HUES64 (cell line): Measurements from ENCODE around the gene DHRS3.

ENCODE experiments used
- H3K27ac ChIP-seq: 2 replicates; pipeline ENCODE4 v1.7.0; 2013; ENCODE audit warnings: low read depth, low read length, inconsistent platforms
- H3K27me3 ChIP-seq: 2 replicates; pipeline ENCODE4 v1.6.1; 2013; ENCODE audit warnings: mild to moderate bottlenecking, low read length; ENCODE audit not compliant: insufficient read depth
- H3K36me3 ChIP-seq: 2 replicates; pipeline ENCODE4 v1.6.1; 2013; ENCODE audit warnings: mild to moderate bottlenecking, low read length; ENCODE audit not compliant: insufficient read depth
- H3K4me1 ChIP-seq: 2 replicates; pipeline ENCODE4 v1.6.1; 2013; ENCODE audit warnings: mild to moderate bottlenecking, low read length, moderate library complexity; ENCODE audit not compliant: insufficient read depth
- H3K4me3 ChIP-seq: 2 replicates; pipeline ENCODE4 v1.5.1; 2013; ENCODE audit warnings: mild to moderate bottlenecking, low read length, moderate library complexity
- H3K9ac ChIP-seq: 2 replicates; pipeline ENCODE4 v1.6.1; 2013; ENCODE audit warnings: mild to moderate bottlenecking, low read depth, low read length
- H3K9me3 ChIP-seq: 2 replicates; pipeline ENCODE4 v1.6.1; 2013; ENCODE audit warnings: low read depth, low read length; ENCODE audit not compliant: insufficient read depth
- WGBS: fragments of 150-250, 120-280 bp; methylation state at CpG from one replicate; pipeline ENCODE4 v1.1.7; 2013; ENCODE audit warnings: missing lambda C conversion rate; 5-methylcytosine and 5-hydroxymethylcytosine counted together

The DHRS3 gene

DNA sequence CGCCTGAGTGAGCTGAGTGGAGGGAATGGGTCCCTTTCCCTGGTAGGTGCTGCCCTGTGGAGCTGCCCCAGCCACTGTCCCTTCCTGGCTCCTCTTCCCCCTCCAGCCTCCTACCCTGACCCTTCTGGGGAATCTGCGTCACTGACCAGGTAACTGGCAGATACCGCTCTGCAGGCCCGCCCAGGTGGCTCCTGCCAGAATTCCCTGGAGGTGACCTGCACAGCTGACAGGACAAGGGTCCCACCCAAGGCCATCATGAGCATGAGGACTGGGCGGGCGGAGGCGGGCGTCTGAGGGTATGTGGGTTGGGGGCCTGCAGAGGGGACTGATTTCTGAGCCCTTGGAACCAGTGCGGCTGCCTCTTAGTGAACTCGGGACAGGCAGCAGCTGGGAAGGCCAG, 32.5 kb downstream of the DHRS3 start:
- 96% methylated on average over 10 of the region's 10 CpGs for WGBS
- H3K4me3 ChIP-seq: no peak overlapping the region

DNA sequence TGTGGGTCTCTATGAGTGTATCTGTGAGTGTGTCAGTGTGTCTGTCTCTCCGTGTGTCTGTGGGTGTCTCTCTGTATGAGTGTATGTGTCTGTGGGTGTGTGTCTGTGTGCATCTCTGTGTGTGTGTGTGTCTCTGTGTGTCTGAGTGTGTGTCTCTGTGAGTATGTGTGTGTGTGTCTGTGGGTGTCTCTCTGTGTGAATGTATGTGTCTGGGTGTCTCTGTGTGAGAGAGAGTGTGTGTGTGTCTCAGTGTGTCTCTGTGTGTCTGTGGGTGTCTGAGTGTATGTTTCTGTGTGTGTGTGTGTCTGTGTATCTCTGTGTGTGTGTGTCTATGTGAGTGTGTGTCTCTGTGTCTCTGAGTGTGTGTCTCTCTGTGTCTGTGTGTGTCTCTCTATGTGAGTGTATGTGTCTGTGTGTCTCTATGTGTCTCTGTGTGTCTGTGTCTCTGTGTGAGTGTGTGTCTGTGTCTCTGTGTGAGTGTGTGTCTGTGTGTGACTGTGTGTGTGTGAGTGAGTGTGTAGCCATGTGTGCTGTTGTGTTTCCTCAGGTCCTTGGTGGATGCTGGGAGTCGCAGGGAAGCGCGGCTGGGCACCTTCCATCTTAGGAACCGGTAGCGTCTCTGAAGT, 33.0 kb downstream of the DHRS3 start:
- Histone ChIP-seq H3K4me3 (no peak overlapping the region), H3K4me1 (no peaks in the 10 kb centered on the region), H3K9ac (no peak overlapping the region), H3K27me3 (no peaks in the 10 kb centered on the region), H3K36me3 (peaks cover 10% of the 10 kb centered on the region; the same call in 1 of the 2 replicates), H3K27ac (no peak overlapping the region), H3K9me3 (no peaks in the 10 kb centered on the region)
- WGBS: 94% methylated on average over 5 of the region's 6 CpGs

More for the DNA sequence above, 32.5 kb downstream of the DHRS3 start:
- Histone ChIP-seq H3K9ac (no peak overlapping the region), H3K27ac (no peak overlapping the region), H3K9me3 (no peaks in the 10 kb centered on the region), H3K27me3 (no peaks in the 10 kb centered on the region), H3K36me3 (peaks cover 5% of the 10 kb centered on the region; the same call in 1 of the 2 replicates), H3K4me1 (no peaks in the 10 kb centered on the region)

DNA sequence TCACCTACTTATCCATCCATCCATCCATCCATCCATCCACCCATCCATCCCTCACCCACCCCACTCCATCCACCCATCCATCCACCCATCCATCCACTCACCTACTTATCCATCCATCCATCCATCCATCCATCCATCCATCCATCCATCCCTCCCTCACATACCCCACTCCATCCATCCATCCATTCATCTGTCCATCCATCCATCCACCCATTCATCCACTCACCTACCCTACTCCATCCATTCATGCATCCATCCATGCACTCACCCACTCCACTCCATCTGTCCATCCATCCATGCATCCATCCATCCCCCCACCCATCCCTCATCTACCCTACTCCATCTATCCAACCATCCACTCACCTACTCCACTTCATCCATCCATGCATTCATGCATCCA, 34.5 kb downstream of the DHRS3 start:
- H3K4me3 ChIP-seq: no peak overlapping the region
- H3K27me3 ChIP-seq: no peaks in the 10 kb centered on the region
- no peak overlapping the region for H3K9ac ChIP-seq
- H3K4me1 ChIP-seq: no peaks in the 10 kb centered on the region
- H3K9me3 ChIP-seq: no peaks in the 10 kb centered on the region
- H3K27ac ChIP-seq: no peak overlapping the region
- peaks cover 23% of the 10 kb centered on the region; the same call in 1 of the 2 replicates for H3K36me3 ChIP-seq

DNA sequence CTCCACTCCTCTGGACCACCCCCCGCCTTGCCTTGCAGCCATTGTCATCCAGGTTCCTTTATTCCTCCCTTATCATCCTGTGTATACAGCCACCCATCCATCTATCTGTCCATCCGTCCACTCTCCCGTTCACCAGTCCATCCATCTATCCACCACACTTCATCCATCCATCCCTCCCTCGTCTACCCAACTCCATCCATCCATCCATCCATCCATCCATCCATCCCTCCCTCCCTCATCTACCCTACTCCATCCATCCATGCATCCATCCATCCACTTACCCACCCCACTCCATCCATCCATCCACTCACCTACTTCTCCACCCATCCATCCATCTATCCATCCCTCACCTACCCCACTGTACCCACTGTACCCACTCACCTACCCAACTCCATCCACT, 35.4 kb downstream of the DHRS3 start:
- H3K9me3 ChIP-seq: no peaks in the 10 kb centered on the region
- H3K4me3 ChIP-seq: no peak overlapping the region
- peaks cover 31% of the 10 kb centered on the region; the same call in 1 of the 2 replicates for H3K36me3 ChIP-seq
- H3K9ac ChIP-seq: no peak overlapping the region
- H3K27ac ChIP-seq: no peak overlapping the region
- H3K4me1 ChIP-seq: no peaks in the 10 kb centered on the region
- no peaks in the 10 kb centered on the region for H3K27me3 ChIP-seq
- 94% methylated on average over 4 of the region's 4 CpGs for WGBS

DNA sequence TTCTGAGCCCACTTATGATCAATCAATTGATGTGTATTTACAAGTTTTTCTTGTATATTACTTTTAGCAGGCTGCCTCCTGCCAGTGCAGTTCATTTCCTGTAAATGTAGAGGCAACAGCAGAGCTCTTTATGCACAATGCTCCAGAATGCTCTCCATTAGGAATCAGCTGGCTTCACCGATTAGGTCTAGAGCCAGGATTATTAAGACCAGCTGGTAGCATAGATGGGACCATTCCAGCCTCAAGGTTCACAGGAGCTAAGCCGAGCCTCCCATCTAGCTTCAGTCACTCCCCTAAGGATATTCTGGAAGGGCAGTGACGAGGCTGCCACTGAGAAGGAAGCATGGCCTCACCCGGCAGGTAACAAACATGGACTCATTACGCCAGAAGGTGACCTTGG, 36.8 kb downstream of the DHRS3 start:
- 93% methylated on average over 5 of the region's 5 CpGs for WGBS
- no peaks in the 10 kb centered on the region for H3K9me3 ChIP-seq
- no peaks in the 10 kb centered on the region for H3K27me3 ChIP-seq
- H3K9ac ChIP-seq: no peak overlapping the region
- no peak overlapping the region for H3K4me3 ChIP-seq
- H3K4me1 ChIP-seq: no peaks in the 10 kb centered on the region
- peaks cover 35% of the 10 kb centered on the region; the same call in 1 of the 2 replicates for H3K36me3 ChIP-seq
- H3K27ac ChIP-seq: no peak overlapping the region

DNA sequence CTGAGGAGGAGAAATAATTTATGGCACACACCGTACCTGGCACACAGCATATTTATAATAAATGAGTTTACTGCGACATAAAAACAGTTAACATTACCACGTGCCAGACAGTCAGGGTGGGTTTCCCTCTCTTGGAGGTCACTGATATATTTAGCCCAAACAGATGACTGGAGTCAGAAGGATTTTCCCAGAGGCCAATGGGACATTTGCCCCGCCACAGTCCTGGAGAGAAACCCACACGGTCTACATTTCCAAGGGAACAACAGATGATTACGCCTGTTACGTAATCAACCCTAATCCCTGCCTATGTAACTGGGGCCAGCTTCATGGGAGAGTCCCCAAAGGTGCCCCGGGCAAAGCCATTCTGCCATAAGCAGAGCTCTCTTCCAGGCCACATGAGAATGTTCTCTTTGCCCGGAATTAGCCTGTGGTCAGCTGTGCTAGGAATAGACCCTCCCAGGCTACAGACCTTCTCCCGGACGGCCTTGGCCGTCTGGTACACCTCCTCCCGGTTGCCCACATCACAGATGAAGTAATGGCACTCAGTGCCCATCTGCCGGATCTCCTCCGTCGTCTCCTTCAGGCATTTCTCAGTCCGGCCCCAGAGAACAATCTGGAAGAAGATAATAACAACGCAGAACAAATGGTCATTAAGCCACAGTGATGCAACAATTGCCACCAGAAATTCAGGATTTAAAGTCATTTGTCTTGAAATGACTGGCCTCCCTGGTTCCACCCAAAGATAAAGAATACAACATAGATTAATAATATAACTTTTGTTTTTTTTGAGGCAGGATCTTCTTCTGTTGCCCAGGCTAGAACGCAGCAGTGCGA, 37.7 kb downstream of the DHRS3 start:
- Histone ChIP-seq H3K27me3 (no peaks in the 10 kb centered on the region), H3K36me3 (peaks cover 35% of the 10 kb centered on the region; the same call in 1 of the 2 replicates), H3K4me3 (no peak overlapping the region), H3K9ac (no peak overlapping the region), H3K9me3 (no peaks in the 10 kb centered on the region), H3K27ac (no peak overlapping the region), H3K4me1 (no peaks in the 10 kb centered on the region)
- 94% methylated on average over 20 of the region's 20 CpGs for WGBS

DNA sequence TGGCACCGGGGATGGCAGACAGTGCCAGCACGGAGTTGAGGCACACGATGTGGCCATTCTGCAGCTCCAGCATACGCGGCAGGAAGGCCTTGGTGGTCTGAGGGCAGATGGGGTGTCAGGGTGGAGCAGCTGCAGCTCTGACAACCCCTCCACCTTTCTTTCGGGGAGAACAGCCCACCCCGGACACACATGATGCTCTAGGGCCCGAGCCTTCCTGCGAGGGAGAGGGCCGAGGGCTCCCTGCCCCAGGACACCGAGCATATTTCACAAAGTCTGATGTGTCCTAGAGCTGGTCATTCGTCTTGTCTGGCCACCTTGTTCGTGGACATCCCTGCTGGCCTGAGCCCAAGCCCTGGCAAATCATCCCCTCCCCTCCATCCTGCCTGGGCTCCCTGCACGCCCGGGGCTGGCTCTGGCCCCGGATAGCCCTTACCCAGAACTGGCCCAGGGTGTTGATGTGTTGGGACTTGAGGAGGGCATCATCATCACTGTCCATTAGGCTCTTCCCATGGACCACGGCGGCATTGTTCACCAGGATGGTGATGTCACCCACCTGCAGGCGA, 39.1 kb downstream of the DHRS3 start:
- Histone ChIP-seq H3K27ac (no peak overlapping the region), H3K4me1 (no peaks in the 10 kb centered on the region), H3K9ac (no peak overlapping the region), H3K9me3 (no peaks in the 10 kb centered on the region), H3K4me3 (no peak overlapping the region), H3K36me3 (peaks cover 37% of the 10 kb centered on the region; the same call in 1 of the 2 replicates), H3K27me3 (no peaks in the 10 kb centered on the region)
- WGBS: 96% methylated on average over 19 of the region's 19 CpGs

DNA sequence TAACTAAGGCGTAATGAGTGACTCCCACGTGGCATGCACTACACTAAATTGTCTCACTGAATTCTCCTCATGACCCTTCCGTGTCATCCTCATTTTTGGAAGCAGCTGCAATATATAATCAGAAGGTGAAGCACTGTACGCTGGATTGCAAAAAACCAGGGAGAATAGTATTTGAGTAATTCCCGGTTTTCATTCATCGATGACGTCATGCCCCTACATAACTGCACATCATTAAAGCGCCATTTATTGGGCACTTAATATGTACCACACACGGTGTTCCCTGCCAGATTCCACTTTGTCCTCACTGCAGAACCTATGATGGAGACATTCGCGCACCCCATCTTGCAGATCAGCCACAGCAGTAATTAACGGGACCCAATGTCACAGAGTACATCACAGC, 41.0 kb downstream of the DHRS3 start:
- WGBS: 96% methylated on average over 12 of the region's 12 CpGs
- Histone ChIP-seq H3K4me3 (no peak overlapping the region), H3K9me3 (no peaks in the 10 kb centered on the region), H3K27me3 (no peaks in the 10 kb centered on the region), H3K36me3 (peaks cover 46% of the 10 kb centered on the region; the same call in 1 of the 2 replicates), H3K9ac (no peak overlapping the region), H3K4me1 (no peaks in the 10 kb centered on the region), H3K27ac (no peak overlapping the region)

DNA sequence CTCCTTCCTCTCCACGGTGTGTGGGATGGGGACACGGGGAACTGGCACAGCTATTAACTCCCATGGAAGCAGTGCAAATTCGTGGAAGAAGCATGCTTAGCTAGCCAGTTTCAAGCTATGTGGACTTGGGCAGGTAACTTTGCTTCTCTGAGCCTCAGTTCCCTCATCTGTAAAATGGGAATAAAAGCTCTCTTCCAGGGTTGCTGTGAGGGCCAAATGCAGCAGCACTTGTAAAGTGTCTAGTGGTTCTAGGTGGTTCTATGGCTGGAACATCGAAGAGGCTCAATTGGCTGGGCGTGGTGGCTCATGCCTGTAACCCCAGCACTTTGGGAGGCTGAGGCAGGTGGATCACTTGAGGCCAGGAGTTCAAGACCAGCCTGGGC, 43.3 kb downstream of the DHRS3 start:
- Histone ChIP-seq H3K36me3 (peaks cover 53% of the 10 kb centered on the region; the same call in 1 of the 2 replicates), H3K27ac (no peak overlapping the region), H3K9ac (no peak overlapping the region), H3K4me3 (no peak overlapping the region), H3K27me3 (no peaks in the 10 kb centered on the region), H3K4me1 (no peaks in the 10 kb centered on the region), H3K9me3 (no peaks in the 10 kb centered on the region)
- WGBS: 96% methylated on average over 5 of the region's 5 CpGs

DNA sequence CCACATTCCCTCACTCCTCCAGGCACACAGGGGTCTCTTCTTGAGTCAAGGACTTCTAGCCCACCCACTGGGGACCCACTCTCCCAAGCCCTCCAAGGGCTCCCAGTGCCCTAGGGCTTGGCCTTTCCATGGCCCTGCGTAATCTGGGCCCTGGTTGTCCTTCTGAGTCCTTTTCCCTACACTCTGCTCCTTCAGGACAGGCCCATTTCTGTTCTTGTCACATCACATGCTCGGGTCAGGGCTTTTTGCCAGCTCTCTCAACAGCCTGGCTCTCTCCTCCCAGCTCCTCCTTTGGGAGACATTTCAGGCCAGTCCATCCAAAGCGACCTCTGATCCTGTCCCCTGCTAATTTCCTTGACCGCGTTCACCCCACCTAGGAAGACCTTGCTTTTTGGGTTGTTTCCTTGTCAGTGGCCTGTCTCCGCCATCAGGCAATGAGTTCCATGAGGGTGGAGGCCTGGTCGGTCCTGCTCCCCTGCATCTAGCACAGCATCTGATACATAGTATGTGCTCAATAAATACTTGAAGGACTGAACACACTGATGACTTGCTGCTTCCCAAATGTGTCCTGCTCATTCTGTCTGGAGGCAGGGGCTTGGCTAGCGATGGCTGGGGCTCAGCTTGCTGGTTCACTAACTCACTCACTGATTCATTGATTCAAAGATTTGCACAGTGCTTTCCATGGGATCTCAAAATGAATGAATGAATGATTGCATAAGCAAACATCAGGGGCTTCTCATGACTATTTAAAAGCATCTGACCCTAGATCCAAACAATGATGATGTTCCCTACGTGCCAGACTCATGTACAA, 44.8 kb downstream of the DHRS3 start:
- Histone ChIP-seq H3K27ac (no peak overlapping the region), H3K9me3 (no peaks in the 10 kb centered on the region), H3K4me3 (no peak overlapping the region), H3K36me3 (peaks cover 41% of the 10 kb centered on the region), H3K27me3 (no peaks in the 10 kb centered on the region), H3K9ac (no peak overlapping the region), H3K4me1 (no peaks in the 10 kb centered on the region)
- 94% methylated on average over 9 of the region's 9 CpGs for WGBS

DNA sequence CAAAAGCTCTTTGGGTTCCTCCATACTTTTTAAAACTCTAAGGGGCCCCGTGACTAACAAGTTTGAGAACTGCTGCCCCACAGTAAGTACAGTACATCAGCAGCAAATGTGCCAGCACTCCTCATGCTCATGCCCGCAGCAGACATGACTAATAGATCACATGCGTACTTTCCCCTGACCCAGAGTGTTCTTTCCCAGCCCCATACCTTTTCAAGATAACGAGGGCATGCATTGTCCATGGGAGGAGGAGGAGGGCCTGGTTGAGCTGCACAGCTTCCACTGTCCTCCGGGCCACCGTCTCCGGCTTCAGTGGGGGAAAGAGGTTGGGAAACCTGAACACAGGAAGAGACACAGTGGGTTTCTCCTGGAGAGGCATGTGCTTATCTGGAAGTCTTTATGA, 45.5 kb downstream of the DHRS3 start:
- Histone ChIP-seq H3K36me3 (peaks cover 41% of the 10 kb centered on the region), H3K4me1 (no peaks in the 10 kb centered on the region)

More for the DNA sequence above, 45.5 kb downstream of the DHRS3 start:
- 92% methylated on average over 7 of the region's 7 CpGs for WGBS
- Histone ChIP-seq H3K27me3 (no peaks in the 10 kb centered on the region), H3K9me3 (no peaks in the 10 kb centered on the region), H3K9ac (no peak overlapping the region), H3K4me3 (no peak overlapping the region), H3K27ac (no peak overlapping the region)
